C4-2B (cell line): ENCODE data around the gene FAM229A.

Source experiments
- H3K27ac ChIP-seq: fragments of 450-650 bp; 2 replicates; pipeline ENCODE4 v1.5.1; 2017
- ZFX ChIP-seq: fragments of 450-650 bp; IDR thresholded peaks from 2 replicates; pipeline ENCODE4 v1.6.1; 2017
- TF ChIP-seq, protein P1 (sequence below): fragments of 450-650 bp; conservative IDR thresholded peaks from 2 replicates; pipeline ENCODE4 v1.5.1; 2017; ENCODE audit warnings: mild to moderate bottlenecking

FAM229A gene

DNA sequence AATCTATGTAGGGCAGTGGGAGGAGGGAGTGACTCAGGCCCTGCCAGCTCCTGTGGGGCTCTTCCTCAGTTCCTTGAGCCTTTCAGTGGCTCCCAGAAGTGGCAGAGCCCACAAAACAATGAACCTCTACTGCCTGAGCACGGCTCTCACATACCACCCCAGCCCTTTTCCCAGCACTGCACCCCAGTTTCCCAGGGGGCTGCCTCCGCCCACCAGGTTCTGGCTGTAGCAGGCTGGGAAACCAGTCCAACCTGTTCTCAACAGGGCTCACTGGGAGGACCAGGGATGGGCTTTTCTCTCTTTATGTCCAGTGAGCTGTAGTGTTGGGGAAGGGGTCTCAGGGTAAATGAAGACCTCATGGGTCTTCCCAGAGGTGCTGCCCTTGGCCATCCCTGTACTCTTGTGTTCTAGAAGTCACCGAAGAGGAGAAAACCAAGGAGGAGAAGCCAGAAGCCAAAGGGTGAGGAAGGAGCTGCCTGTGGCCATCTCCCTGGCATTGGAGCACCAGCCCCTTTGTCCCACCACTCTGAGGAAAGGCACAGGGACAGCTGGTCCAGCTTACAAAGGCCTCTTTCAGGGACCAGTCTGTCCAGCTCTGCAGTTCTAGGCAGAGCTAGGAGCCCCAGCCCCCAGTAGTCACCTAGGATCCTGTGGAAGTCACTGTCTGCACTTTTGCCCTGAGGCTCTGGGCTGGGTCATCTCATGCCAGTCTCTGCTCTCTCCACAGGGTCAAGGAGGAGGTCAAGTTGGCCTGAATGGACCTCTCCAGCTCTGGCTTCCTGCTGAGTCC is 29.8 kb downstream of the FAM229A start:
- TF ChIP-seq ZFX: no peak
- TF ChIP-seq, protein P1, sequence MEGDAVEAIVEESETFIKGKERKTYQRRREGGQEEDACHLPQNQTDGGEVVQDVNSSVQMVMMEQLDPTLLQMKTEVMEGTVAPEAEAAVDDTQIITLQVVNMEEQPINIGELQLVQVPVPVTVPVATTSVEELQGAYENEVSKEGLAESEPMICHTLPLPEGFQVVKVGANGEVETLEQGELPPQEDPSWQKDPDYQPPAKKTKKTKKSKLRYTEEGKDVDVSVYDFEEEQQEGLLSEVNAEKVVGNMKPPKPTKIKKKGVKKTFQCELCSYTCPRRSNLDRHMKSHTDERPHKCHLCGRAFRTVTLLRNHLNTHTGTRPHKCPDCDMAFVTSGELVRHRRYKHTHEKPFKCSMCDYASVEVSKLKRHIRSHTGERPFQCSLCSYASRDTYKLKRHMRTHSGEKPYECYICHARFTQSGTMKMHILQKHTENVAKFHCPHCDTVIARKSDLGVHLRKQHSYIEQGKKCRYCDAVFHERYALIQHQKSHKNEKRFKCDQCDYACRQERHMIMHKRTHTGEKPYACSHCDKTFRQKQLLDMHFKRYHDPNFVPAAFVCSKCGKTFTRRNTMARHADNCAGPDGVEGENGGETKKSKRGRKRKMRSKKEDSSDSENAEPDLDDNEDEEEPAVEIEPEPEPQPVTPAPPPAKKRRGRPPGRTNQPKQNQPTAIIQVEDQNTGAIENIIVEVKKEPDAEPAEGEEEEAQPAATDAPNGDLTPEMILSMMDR: no peak
- H3K27ac ChIP-seq: peak overlapping the region; percentile 50

DNA sequence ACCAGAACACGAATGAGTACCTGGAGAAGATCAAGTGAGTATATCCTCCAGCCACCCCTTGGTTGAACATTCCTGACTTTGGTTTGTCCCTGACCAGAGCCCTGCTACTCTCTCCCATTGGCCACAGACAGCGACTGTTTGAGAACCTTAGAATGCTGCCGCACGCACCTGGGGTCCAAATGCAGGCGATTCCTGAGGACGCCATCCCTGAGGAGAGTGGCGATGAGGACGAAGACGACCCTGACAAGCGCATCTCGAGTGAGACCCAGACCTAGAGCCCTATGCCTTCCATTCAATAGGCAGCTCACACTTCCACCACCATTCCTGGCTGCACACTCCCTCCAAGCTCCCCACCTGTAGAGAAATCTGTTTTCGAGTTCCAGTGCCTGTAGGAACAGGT is 30.7 kb downstream of the FAM229A start:
- no peak for TF ChIP-seq ZFX
- TF ChIP-seq, protein P1: no peak
- H3K27ac ChIP-seq: peak overlapping the region; percentile 50; the same call in 1 of the 2 replicates

DNA sequence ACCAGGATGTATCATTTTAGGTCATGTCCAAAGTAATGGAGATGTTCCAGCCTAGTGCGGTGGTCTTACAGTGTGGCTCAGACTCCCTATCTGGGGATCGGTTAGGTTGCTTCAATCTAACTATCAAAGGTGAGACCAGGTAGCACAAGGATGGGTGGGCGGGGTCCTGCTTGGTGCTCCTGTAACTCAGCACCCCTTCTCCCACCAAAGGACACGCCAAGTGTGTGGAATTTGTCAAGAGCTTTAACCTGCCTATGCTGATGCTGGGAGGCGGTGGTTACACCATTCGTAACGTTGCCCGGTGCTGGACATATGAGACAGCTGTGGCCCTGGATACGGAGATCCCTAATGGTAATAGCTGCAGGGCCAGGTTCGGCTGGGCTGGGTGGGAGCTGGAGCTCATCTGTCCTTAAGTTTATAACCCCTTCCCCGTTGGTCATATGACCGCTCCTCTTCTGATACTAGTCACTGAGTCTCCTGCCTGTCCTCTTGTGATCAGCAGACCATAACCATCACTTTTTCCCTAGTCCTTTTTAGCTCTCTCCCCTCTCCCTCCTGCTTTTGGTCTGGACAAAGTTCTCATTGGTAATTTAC is 31.6 kb downstream of the FAM229A start:
- no peak overlapping the region for H3K27ac ChIP-seq
- TF ChIP-seq, protein P1: no peak
- TF ChIP-seq ZFX: no peak

DNA sequence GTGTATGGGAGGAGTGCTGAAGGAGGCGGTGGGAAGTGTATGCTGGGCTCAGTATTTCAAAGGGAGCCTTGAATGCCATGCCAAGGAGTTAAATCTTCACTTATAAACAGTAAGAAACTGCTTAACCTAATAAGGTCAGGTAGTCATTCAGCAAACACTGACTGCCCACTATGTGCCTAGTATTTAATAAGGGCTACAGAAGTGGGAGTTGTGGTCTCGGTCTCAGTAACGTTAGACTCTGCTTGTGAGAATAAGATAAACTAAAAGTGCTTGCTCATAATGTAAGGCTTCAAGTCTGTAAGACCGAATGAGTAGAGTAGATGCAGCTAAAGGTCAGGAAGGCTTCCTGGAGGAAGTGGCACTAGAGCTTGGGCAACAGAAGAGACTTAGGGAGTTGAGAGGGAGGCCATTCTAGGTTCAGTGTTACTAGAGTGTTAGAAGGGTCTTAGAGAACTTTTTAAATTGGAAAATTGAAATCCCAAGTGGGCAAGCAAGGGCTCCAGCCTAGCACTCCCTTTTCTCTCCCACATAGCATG is 32.3 kb downstream of the FAM229A start:
- TF ChIP-seq ZFX: no peak
- TF ChIP-seq, protein P1: no peak
- H3K27ac ChIP-seq: no peak overlapping the region

DNA sequence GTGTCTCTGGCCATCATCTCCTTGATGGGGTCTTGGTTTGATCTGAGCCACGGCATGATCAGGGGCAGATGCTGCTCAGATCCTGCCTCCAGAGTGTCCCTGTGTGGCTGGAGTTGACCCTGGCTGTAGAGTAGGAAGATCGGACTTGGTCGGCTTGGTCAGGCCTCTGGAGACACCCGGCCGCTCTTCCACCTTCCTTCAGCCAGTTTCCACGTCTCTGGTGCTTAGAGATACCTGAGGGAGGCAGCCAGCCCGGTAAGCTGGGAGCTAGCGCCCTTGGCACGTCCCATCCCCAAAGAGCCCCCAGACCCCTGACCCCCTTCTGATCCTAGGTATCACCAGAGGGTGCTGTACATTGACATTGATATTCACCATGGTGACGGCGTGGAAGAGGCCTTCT is 35.1 kb downstream of the FAM229A start:
- no peak overlapping the region for H3K27ac ChIP-seq
- TF ChIP-seq ZFX: no peak
- TF ChIP-seq, protein P1: no peak

DNA sequence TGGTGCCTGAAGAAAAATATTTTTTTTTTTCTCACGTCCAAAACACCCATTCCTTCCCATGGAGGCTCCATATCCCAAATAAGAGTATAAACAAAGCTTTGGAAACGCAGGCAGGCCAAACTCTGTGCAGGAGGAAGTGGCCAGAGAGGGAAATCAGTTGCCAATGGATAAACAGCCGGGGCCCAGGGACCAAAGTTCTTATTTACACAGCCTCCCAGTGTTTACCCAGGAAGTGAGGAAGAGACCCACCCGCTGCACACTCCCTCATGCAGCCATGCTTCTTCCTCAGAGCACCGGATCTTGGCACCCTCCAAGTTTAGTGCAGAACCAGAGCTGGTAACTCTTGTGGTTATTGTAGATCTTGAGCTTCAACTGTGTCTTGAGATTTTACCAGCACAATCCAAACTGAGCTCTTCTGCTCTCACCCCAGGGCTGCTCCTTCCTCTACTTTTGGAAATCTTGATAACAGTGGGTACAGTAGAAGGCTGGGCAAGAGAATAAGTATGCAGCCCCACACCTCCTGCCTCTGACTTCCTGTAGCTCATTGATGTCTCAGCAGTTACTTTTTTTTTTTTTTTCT is 40.5 kb downstream of the FAM229A start:
- TF ChIP-seq ZFX: no peak
- TF ChIP-seq, protein P1: no peak
- peak overlapping the region; percentile 88 for H3K27ac ChIP-seq
